GM11168 (cell line): ENCODE measurements around the gene FRMPD1.
"Not testable (repeated sequence)": the region's sequence is repeated elsewhere in the genome, so short reads cannot be mapped to it uniquely, and the experiment has no call there.

ENCODE experiments used
- in situ Hi-C: fragments of 300-500 bp; cut with MboI; formaldehyde crosslinking; loops from one replicate; pipeline ENCODE4 v1.12.0; 2022; ENCODE audit warnings: low sequenced_read_pairs; ENCODE audit not compliant: unreplicated experiment

The FRMPD1 gene, protein sequence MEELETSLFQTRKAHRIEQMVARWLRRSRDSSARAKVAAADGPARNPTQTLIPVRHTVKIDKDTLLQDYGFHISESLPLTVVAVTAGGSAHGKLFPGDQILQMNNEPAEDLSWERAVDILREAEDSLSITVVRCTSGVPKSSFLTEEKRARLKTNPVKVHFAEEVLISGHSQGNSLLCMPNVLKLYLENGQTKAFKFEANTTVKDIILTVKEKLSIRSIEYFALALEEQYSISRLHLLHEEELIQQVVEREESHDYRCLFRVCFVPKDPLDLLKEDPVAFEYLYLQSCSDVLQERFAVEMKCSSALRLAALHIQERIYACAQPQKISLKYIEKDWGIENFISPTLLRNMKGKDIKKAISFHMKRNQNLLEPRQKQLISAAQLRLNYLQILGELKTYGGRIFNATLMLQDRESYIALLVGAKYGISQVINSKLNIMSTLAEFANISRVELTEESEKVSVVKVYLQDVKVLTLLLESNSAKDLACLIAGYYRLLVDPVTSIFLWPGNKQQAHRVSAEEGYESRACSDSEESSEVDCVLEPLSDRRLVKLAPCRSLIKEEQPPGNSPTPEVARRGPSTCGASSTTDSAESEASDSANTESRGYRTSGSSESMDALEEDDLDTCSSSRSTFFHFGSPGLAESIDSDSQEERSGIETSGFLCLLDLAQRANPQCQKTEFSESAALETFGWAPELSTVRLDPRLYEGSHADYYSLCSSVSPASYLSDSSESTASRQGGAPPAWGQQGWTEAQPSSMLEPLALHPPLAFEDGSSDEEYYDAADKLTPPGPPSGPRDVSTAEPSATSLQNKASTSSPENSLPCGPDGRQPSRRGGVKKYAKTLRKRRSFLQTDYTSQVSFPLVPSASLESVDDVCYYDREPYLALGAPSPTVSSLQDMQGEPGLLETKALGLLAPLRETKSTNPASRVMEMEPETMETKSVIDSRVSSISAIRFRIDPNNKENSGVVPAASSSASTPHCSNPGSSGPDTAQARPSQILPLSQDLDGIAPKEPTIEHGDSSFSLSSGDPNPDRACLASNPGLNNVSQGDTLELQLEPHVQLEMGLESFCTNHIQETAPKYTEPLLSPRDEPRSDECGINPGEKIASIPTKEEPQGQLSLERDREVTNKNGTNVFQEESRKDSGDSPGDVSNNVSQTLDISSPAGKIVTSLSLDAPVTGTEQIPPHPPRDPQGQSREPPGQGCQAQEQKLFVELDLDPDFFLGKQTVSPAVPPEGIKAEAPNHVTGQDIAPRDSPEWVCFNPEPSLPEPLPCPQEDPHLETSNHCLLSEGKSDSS (N-terminal part only)

DNA sequence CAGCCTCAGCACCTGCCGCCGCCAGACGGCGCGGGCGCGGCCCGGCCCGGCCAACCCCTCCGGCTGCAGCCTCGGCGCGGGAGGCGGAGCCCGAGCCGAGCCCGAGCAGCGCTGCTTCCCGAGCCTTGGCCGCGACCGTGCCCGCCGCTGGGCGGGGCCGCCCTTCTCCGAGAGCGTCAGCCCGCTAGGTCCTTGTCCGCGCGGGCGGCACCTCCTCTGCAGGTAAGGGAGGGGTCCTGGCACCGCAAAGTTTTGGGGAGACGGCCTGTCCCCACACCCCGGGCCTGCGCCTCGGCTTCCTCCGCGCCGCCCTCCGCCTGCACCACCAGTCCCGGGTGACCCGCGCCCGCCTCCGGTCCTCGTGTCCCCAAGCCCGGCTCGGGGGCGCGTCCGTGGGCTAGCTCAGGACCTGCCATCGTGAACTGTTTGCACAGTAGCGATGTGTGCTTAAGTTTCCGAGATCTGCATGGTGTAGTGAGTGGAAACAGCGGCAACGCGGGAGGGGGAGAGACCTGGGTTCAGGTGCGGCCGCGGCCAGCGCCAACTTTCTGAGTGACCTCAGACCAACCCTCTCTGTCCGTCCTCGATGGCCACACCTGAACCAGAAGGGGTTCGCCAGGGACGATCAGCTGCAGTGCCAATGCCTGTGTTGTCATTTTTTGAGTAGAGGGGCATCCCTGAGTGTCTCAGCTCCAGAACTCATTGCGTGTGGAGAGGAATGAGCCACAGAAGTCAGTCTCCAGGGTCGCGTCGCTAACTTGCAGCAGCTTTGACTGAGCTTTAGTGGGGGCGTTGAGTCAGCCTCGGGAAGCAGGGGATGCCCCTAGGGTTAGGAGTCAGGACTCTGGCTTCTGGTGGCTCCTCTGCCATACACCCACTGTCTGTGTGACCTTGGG is at the start of gene FRMPD1:
TSS of gene FRMPD1 (plus strand) at position 82 of the 896 bp plus-strand sequence. CDS start 41,688 bp downstream, outside the sequence.
- in situ Hi-C loops, result no loop called here

DNA sequence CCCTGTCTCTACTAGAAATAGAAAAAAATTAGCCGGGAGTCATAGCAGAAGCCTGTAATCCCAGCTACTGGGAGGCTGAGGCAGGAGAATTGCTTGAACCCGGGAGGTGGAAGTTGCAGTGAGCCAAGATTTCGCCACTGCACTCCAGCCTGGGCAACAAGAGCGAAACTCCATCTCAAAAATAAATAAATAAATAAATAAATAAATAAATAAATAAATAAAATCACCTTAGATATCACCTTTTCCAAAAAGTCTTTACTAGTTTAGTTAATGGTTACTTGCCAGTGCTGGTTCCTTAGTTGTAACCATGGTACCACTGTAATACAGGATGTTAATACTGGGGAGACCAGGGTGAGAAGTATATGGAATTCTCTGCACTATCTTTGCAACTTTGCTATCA is 48.7 kb upstream of the FRMPD1 start:
- in situ Hi-C loops, result not testable (repeated sequence)

DNA sequence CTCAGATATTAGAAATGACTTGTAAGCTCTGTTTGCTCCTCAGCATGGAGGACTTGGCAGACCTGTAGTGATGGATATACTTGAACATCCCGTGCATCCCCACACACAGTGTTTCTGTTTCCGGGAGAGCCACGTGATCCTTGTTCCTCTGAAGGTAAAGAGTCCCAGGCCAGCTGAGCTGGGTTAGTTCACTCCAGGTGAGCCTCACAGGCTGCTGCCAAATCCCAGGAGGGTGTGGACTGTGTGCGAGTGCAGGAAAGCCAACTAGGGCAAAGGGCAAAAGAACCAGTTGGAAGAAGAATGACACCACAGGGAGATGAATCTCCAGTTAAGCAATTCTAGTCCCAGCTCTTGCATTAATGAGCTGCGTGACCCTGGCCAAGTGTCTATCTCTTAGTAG is 47.9 kb upstream of the FRMPD1 start:
- in situ Hi-C loops, result no loop called here

DNA sequence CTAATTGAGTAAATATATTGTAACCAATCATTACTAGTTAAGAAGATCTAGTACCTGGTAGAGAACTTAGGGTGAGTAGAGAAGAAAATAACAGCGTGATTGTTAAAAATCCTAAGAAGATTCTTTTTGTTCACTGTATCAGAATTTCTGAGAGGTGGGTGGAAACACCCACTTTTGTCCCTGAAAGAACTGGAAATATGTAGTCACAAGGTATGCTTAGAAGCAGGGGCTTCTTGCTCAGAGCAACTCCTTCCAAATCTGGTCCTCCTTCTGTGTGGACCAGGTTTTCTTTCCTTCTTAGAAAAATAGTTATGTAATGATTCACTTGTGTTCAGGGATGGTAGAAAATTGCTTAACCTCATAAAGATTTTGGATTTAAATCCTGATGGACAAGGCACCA is 46.5 kb upstream of the FRMPD1 start:
- in situ Hi-C loops, result no loop called here

DNA sequence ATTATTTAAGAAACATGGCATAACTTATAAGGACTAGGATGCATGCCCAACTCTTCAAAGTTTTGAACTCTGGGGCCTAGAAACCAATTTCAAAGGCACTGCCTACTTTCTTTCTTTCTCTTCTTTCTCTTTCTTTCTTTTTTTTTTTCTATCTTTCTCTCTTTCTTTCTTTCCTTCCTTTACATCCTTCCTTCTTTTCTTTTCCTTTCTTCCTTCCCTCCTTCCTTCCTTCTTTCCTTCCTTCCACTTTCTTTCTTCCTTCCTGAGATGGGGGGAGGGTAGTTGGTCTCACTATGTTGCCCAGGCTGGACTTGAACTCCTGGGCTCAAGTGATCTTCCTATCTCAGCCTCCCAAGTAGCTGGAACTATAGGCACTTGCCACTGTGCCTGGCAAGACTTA is 42.5 kb upstream of the FRMPD1 start:
- in situ Hi-C loops, result no loop called here

DNA sequence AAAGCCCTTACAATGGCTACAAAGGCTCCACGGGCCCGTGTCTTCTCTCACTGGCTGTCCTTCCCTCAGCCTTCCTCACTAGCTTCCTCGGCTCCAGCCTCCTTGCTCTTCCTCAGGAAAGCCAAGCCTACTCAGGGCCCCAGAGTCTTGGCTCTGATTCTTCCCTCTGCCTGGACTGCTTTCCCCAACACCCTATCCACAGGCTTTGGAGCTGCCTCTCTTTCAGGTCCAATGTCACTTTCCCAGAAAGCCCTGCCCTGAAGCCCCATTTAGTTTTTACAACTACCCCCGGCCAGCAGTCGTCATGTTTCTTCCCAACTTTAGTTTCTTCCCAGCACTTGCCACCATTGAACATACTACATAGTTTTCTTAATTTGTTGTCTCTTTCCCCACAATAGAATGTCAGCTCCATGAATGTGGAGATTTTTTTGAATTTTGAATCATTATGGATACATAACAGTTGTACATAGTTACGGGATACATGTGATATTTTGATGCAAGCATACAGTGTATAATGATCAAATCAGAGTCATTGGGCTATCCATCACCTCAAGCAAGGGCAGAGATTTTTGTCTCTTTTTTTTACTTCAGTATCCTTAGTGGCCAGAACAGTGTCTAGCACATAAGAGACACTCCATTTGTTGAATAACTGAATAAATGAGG is 40.9 kb upstream of the FRMPD1 start:
- in situ Hi-C loops, result no loop called here

DNA sequence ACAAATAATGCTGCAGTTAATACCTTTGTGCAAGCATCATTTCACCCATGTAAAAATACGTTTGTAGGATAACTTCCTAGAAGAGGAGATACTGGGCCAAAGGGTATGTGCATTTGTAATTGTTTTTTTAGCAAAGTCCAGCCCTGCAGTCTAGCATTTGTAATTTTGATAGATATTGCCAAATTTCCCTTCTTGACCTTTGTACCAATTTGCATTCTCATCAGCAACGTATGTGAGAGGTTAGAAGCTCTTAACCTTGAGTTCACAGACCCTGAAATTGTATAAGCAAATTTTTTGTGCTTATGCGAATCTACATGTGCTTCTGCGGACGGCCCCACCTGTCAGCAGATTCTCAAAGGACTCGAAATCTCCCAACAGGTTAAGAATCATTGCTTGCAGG is 39.7 kb upstream of the FRMPD1 start:
- in situ Hi-C loops, result no loop called here

DNA sequence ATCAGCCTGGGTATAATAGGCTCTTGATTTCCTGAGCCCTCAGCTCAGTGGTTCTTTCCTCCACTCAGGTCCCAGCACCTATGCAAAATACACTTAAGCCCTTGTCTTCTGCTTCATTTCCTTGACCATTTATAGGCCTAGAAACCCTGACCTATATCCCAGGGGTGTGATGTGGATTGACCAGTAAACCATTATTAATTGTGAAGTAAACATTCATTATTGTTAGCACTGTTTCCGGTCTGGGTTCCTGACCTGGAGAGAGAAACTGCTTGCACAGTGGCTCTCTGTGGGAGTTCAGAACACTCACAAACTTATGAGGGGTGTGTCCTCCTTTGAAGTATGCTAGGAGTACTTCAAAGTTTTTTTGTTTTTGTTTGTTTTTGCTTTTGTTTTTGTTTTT is 38.8 kb upstream of the FRMPD1 start:
- in situ Hi-C loops, result no loop called here

DNA sequence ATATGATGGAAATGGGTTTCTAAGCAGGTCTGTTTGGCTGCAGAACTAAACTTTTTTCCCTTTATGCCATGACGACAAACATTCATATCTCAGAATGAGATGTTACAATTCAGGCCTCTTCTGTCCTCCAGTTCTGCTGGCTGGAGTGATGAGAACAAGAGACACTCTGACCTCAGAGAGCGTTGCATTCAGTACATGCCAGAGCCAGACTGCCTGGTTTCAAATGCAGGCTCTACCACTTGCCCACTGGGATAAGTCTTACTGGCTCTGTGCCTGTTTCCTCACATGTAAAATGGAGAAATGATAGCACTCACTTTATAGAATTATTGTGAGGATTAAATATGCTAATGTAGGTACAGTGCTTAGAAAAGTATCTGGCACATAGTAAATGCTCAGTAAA is 33.6 kb upstream of the FRMPD1 start:
- in situ Hi-C loops, result no loop called here

DNA sequence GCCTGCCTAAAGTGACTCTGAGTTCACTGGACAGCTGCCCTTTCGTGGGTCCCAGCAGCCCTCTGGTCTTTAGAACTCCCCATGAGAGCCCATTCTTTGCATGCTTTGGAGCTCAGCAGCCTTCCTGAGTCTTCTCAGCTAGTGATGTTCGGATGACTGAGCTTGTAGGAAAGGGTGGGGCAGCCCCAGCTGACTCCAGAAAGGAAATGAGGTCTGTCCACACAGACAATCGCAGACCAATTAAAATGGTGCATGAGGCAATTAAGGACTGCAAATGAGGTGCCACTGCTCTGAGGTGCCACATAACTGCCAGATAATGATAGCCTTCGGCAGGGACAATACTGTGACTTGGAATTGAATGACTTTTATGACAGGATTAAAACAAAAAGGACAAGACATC is 32.9 kb upstream of the FRMPD1 start:
- in situ Hi-C loops, result no loop called here

DNA sequence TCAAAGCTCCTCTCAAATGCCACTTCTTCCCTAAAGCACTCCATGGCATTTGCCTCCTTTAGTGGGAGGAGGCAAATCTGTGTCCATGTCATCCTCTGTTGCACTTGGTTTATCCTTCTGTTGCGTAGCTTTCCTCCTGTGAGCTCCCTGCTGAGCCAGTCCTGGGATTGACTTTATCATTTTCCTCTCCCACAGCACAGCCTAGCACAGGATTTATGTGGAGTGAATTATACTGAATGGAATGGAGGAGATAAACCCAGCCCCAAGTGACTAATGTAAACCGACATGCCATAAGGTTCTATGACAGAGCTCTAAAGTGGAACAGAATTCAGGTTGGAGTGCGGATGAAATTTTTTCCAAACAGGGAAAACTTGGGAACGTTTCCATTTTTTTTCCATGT is 31.9 kb upstream of the FRMPD1 start:
- in situ Hi-C loops, result no loop called here

DNA sequence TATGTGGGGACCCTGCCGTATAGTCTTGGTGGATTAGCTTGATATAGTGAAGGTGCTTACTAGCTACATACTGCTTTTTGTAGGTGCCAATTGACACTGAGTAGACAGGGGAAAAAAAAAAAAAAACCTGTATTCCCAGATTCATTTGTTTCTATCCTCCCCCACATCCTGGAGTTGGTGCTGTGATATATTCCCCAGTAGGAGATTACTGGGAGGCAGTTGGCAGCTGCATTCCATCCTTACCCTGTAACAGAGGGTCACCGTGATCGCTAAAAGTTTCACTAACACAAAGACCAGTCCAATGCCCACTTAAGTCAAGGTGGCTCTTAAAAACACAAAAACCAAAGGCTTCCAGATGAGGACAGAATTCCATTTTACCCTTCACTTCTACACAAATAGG is 30.9 kb upstream of the FRMPD1 start:
- in situ Hi-C loops, result no loop called here

DNA sequence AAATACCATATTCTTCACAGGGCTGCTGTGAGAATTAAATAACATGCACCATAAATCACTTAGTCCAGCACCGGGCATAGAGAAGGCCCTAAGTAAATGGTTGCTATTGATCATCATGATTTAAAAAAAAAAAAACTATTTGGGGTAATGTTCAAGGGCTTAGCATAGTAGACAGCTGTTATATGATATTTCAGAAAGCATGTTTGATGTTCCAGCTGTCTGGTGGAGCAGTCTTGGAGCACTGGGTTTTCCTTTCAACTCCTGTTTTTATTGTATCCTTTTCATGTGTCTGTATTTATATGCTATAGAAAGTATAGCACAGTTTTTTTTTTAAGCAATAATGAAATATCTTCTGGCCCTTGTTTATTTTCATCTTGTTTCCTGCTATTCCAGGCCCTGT is 30.4 kb upstream of the FRMPD1 start:
- in situ Hi-C loops, result no loop called here

DNA sequence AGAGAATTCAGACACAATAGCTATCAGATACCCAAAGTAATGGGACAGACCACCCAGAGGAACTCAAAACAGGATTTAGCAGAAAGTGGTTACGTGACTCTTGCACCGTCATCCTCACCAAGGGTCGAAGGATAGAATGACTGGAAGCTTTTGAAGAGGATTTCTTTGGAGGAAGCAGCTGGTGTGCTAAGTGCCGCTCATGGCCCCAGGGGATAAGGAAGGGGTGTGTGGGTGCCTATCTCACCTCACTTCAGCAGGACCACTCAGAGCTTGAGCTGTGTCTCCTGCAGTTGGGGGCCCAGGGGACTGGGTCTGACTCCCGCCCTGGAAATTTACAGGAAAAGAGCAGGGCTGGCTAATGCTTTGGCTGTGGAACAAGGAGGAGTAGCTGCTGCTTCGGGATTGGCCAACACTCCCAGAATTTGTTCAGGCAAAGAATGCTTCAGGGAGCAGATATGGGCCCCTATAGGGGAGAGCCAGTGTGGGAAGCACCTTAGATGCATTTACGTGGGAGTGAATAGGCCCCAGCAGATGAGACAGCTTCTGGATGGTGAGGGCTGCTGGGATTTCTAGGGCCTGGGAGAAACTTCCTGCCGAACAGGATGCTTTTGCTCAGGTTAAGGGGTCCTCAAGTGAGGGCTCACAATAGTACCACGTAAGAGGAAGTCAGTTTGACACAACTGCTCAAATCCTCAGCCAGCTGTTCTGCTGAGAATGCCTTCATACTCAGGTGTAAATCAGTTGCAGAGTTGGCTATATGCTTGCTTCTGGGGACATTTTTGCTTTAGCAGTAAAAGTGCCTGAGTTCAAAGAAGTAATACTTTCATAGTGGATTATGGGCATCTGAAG is 29.3 kb upstream of the FRMPD1 start:
- in situ Hi-C loops, result no loop called here

DNA sequence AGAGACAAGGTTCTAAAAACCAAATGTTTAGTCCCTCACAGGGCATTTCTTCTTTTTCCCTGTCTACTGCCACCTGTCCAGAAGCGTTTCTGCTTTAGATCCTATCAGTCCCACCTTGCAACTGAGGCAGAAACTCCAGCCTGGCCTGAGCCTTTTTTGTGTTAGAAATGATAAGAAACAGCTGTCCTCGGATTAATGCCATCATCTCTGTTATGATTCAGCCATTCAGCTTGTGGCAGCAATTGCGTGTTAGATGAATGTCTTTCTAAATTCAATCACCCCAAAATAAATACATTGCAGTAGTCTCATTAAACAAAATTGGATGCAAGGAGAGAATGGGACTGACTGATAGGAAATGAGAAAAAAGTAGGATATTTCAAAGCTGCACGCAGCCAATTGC is 28.3 kb upstream of the FRMPD1 start:
- in situ Hi-C loops, result no loop called here

DNA sequence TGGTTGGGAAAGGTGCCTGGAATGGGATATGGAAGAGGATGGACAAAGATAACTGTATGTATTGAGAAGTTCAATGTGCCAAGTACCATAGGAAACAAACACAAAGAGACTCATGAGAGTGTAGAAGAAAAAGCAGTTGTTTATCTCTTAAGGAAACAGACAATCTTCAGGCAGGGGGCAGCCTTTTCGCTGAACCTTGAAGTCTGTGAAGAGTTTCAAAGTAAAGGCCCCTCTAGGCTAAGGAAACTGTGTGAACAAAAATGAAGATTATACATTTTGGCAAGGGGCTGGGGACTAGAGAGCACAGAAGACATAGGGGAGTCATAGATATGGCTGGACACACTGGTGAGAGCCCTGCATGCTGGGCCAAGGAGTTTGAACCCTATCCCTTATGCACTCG is 27.5 kb upstream of the FRMPD1 start:
- in situ Hi-C loops, result no loop called here

DNA sequence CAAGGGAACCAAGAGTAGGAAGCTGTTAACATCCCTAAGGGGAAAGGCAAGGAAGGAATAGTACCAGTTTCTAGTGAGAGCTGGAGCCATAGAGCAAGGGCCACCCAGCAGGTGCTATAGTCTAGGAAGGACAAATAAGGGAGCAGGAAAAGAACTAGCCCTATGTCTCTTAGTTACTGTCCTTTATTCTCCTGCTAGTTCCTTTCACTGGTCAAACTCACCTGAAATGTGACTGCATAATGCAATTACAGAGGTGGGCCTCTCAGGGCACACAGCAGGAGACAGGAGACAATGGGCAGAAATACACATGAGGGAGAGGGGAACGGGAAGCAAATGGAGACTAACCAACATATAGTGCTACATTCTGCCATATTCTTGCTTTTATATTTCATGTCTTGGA is 26.7 kb upstream of the FRMPD1 start:
- in situ Hi-C loops, result no loop called here

DNA sequence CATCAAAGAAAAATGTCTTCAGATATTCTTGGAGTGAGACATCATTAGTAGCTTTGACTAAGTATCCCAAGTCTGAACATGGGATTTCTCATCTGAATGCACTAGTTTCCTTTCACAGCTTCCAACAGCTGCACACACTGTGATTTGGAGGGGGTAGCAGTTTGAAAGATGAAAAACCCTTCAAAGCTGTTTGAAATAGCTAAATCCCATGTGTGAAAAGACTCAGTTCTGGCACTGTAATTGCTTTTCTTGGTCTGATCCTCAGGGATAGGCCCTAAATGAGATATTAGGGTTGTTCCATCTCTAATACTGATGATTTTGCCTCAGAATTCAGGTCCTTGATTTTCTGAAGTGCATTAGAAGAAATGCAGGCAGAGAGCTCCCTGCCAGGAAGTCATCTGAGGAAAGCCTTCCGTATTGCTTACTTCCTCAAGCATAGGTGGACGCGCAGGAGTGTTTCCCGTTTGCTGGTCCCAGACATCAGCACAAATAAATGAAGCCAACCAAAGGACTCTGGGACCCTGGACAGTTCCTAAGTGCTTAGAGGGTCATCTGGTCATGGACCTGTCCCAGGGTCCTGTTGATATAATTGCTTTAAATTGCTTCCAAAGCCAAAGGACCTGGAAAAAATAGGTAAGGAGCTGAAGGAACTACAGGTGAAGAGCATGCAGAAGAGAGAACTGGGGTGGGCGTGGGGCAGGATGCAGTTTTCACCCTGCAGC is 25.6 kb upstream of the FRMPD1 start:
- in situ Hi-C loops, result no loop called here
